T-helper 2 cell treated with Interferon-gamma antibody and Interleukin-4, amounts not matched to agents 100 ng/mL and 5 ng/mL, for 36 hours (primary cell): ENCODE data around the gene RAP1GAP2. TPM values are rescaled to one million over a fixed set of nuclear protein-coding genes. Genes with fewer than 3 reads are reported as not detected.

Source experiments
- intact Hi-C: fragments of 100-400 bp; cut with micrococcal nuclease; formaldehyde crosslinking; loops from one replicate; pipeline ENCODE4 v1.15.1; 2023
- total RNA-seq: library from RNA; stranded (reverse); gene quantifications from 2 replicates; pipeline ENCODE4 v1.2.3, GENCODE V29; 2022

Gene RAP1GAP2
- total RNA-seq, 1 donor from 2014 or later: 48.5 TPM

GRCh38 chr17:2814049-2814448 is 17.8 kb downstream of the RAP1GAP2 start:
- intact Hi-C loops: loop anchor here (1.0 to 10.0 kb wide), 3 partner anchors 18 to 821 kb away; partner anchors contain the start of genes CTNS, RAP1GAP2 and SHPK

GRCh38 chr17:2814481-2815341 is 18.5 kb downstream of the RAP1GAP2 start:
- intact Hi-C loops: loop anchor here (1.0 to 10.0 kb wide), 3 partner anchors 18 to 820 kb away; partner anchors contain the start of genes CTNS, RAP1GAP2 and SHPK

- intact Hi-C loops: loop anchor here (10.0 kb wide), 1 partner anchor 819 kb away; the partner anchor contains the start of genes CTNS and SHPK
Measured at GRCh38 chr17:2815781-2816185, 19.5 kb downstream of the RAP1GAP2 start.

- intact Hi-C loops: loop anchor here (10.0 kb wide), 1 partner anchor 818 kb away; the partner anchor contains the start of genes CTNS and SHPK
Measured at GRCh38 chr17:2816688-2817087, 20.4 kb downstream of the RAP1GAP2 start.

GRCh38 chr17:2819294-2819693 is 23.1 kb downstream of the RAP1GAP2 start:
- intact Hi-C loops: loop anchor here (10.0 kb wide), 1 partner anchor 816 kb away; the partner anchor contains the start of genes CTNS and SHPK

- intact Hi-C loops: loop anchor here (10.0 kb wide), 1 partner anchor 815 kb away; the partner anchor contains the start of genes CTNS and SHPK
Measured at GRCh38 chr17:2819921-2820501, 23.8 kb downstream of the RAP1GAP2 start.

GRCh38 chr17:2821868-2822267 is 25.6 kb downstream of the RAP1GAP2 start:
- intact Hi-C loops: no loop called here

- intact Hi-C loops: no loop called here
Measured at GRCh38 chr17:2822358-2822757, 26.1 kb downstream of the RAP1GAP2 start.

DNA sequence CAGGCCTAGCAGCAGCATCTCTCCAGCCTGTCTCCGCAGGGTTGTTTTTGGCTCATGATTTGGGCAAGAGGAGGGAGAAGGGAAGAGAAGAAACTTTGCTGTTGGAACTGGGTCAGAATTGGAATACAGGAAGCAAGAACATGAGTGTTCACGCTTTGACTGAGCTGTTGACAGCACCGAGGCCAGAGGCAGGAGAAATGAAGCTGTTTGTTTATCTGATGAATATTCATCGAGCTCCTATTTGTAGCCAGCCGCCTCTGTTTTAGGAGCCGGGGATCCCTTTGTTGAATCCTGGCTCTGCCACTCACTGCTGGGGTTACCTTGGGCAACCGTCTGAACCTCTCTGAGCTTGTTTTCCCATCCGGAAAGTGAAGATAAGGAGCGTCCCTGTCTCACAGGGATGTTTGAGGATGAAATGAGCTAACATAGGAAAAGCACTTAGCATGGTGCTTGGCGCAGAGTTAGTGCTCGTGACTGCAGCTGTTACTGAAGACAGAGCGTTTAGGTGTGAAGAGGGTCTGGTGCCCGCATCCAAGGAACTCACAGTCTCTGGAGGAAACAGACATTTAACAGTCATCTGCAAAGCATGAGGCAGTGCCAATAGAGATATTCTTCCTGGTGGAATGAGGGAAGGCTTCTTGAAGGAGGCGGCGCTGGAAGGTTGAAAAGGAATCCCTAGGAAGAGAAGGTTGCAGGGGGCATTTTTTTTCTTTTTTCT is 29.2 kb downstream of the RAP1GAP2 start:
- intact Hi-C loops: loop anchor here (5.0 kb wide), 1 partner anchor 38 kb away; no protein-coding TSS in a partner anchor

- intact Hi-C loops: loop anchor here (5.0 kb wide), 1 partner anchor 41 kb away; no protein-coding TSS in a partner anchor
Measured at GRCh38 chr17:2828397-2829038, 32.3 kb downstream of the RAP1GAP2 start.

DNA sequence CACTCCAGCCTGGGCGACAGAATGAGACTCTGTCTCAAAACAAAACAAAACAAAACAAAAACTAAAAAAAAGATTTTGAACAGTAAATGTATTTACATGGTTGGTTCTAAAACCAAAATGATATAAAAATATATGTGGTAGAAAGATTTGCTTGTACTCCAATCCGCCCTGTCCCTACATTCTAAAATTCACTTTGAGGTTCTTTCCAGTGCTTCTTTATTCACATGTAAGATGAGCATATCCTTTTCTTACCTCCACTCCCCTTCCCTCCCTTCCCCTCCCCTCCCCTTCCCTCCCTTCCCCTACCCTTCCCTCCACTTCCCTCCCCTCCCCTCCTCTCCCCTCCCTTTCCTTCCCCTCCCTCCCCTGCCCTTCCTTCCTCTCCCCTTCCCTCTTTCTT is 34.4 kb downstream of the RAP1GAP2 start:
- intact Hi-C loops: no loop called here

- intact Hi-C loops: no loop called here
Measured at GRCh38 chr17:2835780-2836179, 39.5 kb downstream of the RAP1GAP2 start.

DNA sequence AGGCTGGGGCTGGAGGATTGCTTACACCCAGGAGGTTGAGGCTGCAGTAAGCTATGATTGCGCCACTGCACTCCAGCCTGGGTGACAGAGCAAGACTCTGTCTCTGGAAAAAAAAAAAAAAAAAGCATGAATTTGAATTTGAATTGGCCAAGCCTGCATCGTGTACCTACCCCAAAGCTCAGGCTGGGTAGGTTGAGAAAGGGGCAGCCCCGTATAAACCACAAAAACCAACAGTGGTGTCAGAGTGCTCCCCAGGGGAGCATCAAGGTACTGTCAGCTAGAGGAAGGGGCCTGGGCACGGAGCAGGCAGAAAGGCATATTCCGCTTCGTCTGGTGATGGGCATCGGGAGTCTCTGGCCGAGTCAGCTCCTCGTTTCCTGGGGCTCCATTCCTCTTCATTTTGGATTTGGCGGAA is 40.9 kb downstream of the RAP1GAP2 start:
- intact Hi-C loops: no loop called here

DNA sequence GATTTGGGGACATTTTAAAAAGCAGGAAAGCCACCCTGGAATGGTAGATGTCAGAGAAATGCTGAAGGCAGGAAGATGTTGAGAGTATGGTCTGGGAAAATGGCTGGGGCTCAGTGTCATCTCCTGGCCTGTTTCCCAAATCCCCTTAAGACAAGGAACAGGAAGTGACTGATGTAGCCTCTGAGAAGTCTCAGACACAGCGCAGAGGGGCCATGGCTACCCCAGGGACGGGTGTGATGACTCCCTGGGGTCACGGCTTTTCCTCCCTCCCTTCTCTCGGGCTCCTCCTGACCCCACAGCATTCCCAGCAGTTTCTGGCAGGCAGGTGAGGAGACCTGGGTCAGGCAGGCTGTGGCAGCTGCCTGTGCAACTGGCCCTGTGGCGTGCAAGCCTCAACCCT is 45.4 kb downstream of the RAP1GAP2 start:
- intact Hi-C loops: no loop called here

GRCh38 chr17:2842464-2842863 is 46.2 kb downstream of the RAP1GAP2 start:
- intact Hi-C loops: no loop called here

DNA sequence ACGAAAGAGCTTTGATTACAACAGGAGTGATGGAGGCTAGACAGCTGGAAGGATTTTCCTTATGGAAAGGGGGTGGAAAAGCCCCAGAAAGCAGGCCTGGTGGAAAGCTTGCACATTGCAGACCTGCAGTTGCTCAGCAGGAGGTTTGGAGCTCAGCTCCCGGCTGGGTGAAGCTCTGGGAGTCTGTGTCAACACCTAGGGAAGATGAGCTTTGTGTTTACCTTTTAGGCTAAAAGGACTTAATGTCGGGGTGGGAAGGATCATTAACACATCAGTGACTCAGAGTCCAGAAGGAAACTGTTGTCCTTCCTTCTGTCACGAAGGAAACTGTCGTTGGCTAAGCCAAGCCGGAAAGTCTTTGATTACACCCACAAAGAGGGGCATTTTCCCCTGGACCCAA is 48.2 kb downstream of the RAP1GAP2 start:
- intact Hi-C loops: no loop called here

- intact Hi-C loops: no loop called here
Measured at GRCh38 chr17:2847381-2848333, 51.4 kb downstream of the RAP1GAP2 start.

GRCh38 chr17:2849327-2849670 is 53.1 kb downstream of the RAP1GAP2 start:
- intact Hi-C loops: no loop called here

DNA sequence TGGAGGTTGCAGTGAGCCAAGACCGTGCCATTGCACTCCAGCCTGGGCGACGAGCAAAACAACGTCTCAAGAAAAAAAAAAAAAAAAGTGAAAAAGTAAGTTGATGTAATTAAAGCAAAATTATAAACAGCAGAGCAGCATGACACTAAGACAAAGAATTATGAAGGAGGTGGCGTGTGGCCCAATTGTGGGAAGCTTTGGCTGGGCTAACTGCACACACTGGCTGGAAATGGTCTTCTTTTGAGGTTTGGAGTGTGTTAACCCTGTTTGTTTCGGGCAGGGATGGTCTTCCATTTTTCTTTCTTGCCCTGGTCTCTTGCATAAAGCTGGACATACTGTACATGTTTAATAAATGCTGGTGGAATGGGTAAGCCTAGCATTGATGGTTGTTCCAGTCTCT is 54.8 kb downstream of the RAP1GAP2 start:
- intact Hi-C loops: no loop called here

GRCh38 chr17:2851615-2852014 is 55.4 kb downstream of the RAP1GAP2 start:
- intact Hi-C loops: no loop called here
